Uterus (tissue), 2 donors: ENCODE results near the gene FLRT1.

Experiments used
- CTCF ChIP-seq, 4 experiments: fragments of 200-600 bp in 2 of 4; fragments of 450-650 bp in 2 of 4; sonication (generic) in 2 of 4; IDR thresholded peaks; one replicate each; pipeline ENCODE4 v1.5.1; 2016 to 2019; ENCODE audit warnings: antibody characterized with exemption in 4 of 4, mild to moderate bottlenecking in 2 of 4, moderate library complexity in 1 of 4
- POLR2A ChIP-seq, 2 donors: fragments of 450-650 bp; IDR thresholded peaks; one replicate each; pipeline ENCODE4 v1.6.1; 2016; ENCODE audit warnings: antibody characterized with exemption in 2 of 2, mild to moderate bottlenecking in 1 of 2, moderate library complexity in 1 of 2

- TF ChIP-seq CTCF (IDR thresholded peaks at IDR 0.05) (no peak), POLR2A (IDR thresholded peaks at IDR 0.05) (no peak)
Measured at GRCh38 chr11:64074239-64074638, 38.5 kb downstream of the FLRT1 start.
